ENCODE data around the gene GLDC.

GLDC gene

DNA sequence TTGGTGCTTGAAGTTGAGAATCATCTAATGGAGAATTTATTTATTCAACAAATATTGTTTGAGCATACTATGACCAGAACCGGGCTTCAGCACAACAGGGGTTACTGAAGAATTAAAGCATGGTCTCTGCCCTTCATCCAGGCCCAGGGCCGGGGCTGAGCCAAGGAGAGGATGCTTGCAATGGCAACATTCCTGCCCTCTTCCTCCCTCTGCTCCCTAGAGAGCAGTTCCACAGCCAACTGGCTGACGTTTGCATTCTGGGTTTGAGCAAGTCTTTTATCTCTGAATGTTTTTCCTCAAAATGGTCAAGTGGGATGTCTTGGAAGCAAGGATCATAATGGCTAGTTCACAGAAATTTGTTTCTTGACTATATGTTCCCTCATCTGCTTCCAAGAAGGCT is 80.7 kb downstream of the GLDC start:
- peak overlapping the region; percentile 97 for H3K27ac ChIP-seq
- TF ChIP-seq, protein P1, sequence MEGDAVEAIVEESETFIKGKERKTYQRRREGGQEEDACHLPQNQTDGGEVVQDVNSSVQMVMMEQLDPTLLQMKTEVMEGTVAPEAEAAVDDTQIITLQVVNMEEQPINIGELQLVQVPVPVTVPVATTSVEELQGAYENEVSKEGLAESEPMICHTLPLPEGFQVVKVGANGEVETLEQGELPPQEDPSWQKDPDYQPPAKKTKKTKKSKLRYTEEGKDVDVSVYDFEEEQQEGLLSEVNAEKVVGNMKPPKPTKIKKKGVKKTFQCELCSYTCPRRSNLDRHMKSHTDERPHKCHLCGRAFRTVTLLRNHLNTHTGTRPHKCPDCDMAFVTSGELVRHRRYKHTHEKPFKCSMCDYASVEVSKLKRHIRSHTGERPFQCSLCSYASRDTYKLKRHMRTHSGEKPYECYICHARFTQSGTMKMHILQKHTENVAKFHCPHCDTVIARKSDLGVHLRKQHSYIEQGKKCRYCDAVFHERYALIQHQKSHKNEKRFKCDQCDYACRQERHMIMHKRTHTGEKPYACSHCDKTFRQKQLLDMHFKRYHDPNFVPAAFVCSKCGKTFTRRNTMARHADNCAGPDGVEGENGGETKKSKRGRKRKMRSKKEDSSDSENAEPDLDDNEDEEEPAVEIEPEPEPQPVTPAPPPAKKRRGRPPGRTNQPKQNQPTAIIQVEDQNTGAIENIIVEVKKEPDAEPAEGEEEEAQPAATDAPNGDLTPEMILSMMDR (IDR thresholded peaks at IDR 0.05; ENCODE audit: low read depth, low read length, missing control alignments), result no peak
- H3K27me3 ChIP-seq (replicated peaks), result no peaks in the 10 kb centered on the region
- H3K36me3 ChIP-seq (replicated peaks), result no peaks in the 10 kb centered on the region
- DNase-seq, result no peak
- no peak overlapping the region for H3K4me3 ChIP-seq (ENCODE audit: low read depth, low read length)
- in situ Hi-C loops (cut with HindIII; ENCODE audit: low pct_ligation_motif_present, low sequenced_read_pairs), result no loop called here

DNA sequence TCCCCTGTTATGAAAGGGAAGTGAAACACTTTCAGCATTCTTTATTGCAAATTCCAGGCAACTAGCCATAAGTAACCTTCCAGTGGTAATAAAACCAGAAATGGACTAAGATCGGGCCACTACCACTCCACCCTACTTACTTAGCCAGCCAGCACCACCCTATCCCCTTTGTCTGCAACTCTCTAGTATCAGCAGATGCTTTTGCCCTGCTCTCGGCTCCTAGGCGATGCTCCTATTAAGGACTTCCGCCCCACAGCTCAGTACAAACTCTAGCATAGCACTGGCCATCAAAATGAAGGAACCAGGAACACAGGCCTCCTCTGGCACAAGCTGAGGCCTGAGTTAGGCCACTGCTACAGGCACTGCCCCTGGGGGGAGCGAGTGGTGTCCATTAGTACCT is 81.2 kb downstream of the GLDC start:
- no peaks in the 10 kb centered on the region for H3K27me3 ChIP-seq (replicated peaks)
- H3K27ac ChIP-seq, result no peak overlapping the region
- DNase-seq, result peak; percentile 11
- H3K4me3 ChIP-seq (ENCODE audit: low read depth, low read length), result no peak overlapping the region
- no peaks in the 10 kb centered on the region for H3K36me3 ChIP-seq (replicated peaks)
- in situ Hi-C loops (cut with HindIII; ENCODE audit: low pct_ligation_motif_present, low sequenced_read_pairs), result no loop called here
- TF ChIP-seq, protein P1 (IDR thresholded peaks at IDR 0.05; ENCODE audit: low read depth, low read length, missing control alignments), result no peak

DNA sequence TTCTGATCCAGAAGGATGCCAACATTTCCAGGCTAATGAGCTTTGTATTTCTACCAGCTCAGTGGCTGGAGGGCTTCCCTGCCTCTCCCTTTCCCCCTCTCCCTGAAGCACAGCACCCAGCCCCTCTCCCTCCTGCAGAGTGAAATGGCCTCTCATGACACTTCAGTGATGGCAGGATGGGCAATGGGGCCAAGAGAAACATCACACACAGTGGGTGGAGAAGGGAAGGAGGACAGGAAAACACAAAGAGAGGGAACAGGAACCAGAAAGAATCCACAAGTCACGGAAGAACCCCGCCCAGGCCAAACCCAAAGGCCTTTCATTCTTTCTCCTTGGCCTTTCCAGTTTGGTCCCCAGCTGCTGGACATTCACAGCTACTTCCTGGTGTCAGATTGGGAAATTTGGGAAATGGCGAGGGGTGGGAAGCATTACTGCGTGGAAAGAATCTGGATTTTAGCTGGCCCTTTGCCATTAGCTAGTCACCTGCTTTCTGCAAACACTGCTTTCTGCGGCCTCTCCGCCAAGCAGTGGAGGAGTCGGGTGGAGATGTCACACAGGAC is 82.6 kb downstream of the GLDC start:
- Histone ChIP-seq H3K27me3 (replicated peaks) (no peaks in the 10 kb centered on the region), H3K27ac (no peak overlapping the region), H3K4me3 (ENCODE audit: low read depth, low read length) (no peak overlapping the region), H3K36me3 (replicated peaks) (no peaks in the 10 kb centered on the region)
- TF ChIP-seq, protein P1 (IDR thresholded peaks at IDR 0.05; ENCODE audit: low read depth, low read length, missing control alignments), result no peak
- DNase-seq, result no peak
- in situ Hi-C loops (cut with HindIII; ENCODE audit: low pct_ligation_motif_present, low sequenced_read_pairs), result no loop called here

DNA sequence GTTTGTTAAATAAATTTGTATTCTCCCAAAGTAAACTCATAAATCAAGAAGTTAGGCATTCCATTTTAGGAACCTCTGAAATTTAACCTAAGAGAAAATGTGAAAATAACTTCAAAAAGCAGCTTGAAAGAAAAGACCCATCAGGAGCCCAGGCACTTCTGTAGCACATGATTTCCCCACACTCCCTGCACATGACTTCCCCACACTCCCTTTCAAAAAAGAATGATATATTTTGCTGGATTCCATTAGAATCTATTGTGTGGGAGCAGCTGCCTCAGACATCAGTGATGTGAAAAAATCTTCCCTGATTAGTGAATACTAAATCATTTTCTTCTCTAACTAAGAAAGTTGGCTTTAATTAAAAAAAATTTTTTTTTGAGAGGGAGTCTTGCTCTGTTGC is 83.3 kb downstream of the GLDC start:
- no peak overlapping the region for H3K27ac ChIP-seq
- in situ Hi-C loops (cut with HindIII; ENCODE audit: low pct_ligation_motif_present, low sequenced_read_pairs), result no loop called here
- no peaks in the 10 kb centered on the region for H3K36me3 ChIP-seq (replicated peaks)
- no peaks in the 10 kb centered on the region for H3K27me3 ChIP-seq (replicated peaks)
- H3K4me3 ChIP-seq (ENCODE audit: low read depth, low read length), result no peak overlapping the region
- TF ChIP-seq, protein P1 (IDR thresholded peaks at IDR 0.05; ENCODE audit: low read depth, low read length, missing control alignments), result no peak
- DNase-seq, result no peak

DNA sequence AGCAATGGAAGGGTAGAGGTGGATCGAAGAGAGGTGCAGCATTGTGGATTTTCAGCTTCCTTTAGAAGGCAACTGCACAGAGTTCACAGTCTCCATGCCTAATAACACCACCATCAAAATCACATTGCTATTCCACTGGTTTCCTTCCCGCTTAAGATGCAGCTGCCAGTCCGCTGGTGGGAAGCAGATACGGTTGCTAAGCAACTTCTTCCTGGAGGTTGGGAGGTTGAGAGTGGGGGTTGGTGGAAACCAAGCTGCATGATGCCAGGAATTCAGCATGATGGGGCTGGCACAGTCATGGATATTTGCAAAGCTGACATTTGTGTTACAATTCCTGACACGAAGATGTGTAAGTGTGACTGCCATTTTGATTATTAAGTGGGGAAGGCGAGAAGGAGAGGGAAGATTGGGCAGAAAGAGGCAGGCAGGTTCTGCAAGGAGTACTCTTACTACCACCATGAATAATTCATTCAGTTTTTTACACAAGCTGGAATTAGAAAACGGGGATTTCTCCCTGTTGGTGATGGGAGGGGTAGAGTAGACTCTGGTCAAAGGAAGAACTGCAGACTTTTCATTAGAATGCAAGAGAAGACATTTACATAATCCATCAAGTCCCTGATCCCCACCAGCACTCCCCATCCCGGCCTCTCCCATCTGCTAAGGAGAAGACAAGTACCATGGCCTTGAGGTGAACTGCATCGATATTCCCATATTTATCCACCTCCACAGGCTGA is 87.5 kb downstream of the GLDC start:
- Histone ChIP-seq H3K36me3 (replicated peaks) (no peaks in the 10 kb centered on the region), H3K4me3 (ENCODE audit: low read depth, low read length) (no peak overlapping the region), H3K27me3 (replicated peaks) (no peaks in the 10 kb centered on the region), H3K27ac (no peak overlapping the region)
- TF ChIP-seq, protein P1 (IDR thresholded peaks at IDR 0.05; ENCODE audit: low read depth, low read length, missing control alignments), result no peak
- in situ Hi-C loops (cut with HindIII; ENCODE audit: low pct_ligation_motif_present, low sequenced_read_pairs), result no loop called here
- no peak for DNase-seq

All from brain microvascular endothelial cell (primary cell).